Measurements from ENCODE around the gene TMSB10.
"Not testable (repeated sequence)": the region's sequence is repeated elsewhere in the genome, so short reads cannot be mapped to it uniquely, and the experiment has no call there.

The TMSB10 gene

DNA sequence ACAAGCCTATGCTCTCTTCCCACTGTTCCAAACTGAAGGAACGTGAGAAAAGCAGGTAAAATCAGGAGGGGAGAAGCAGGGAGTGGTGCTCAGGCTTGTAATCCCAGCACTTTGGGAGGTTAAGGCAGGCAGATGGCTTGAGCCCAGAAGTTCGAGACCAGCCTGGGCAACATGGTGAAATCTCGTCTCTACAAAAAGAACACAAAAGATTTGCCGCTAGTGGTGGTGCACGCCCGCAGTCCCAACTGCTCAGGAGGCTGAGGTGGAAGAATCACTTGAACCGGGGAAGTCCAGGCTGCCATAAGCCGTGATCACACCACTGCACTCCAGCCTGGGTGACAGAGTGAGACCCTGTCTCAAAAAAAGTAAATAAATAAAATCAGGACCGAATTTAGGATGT, 1.3 kb upstream of the TMSB10 start:
- no peak for DNase-seq (ENCODE audit: low read depth, low spot score)

DNA sequence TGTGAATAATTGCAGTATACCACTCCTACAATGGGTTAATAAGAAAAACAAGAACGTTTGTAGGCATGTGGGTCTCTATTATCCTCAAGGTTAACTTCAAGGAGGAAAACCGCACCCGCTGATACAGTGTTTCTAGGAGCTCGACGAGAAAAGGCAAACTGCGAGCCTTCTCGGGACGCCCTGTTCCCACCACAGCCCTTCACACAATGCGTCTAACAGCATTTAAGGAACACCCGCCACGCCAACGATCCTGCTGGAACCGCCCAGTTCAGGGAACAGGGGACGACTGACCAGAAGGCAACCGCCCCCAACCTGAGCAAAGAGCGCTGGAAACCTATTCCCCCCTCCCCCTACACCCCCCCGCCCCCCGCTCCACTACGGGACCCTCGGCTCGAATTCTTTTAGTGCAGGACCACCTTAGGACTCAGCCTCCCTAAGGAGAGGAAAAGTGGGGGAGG, 710 bp upstream of the TMSB10 start:
- DNase-seq (ENCODE audit: low read depth, low spot score) = no peak

DNA sequence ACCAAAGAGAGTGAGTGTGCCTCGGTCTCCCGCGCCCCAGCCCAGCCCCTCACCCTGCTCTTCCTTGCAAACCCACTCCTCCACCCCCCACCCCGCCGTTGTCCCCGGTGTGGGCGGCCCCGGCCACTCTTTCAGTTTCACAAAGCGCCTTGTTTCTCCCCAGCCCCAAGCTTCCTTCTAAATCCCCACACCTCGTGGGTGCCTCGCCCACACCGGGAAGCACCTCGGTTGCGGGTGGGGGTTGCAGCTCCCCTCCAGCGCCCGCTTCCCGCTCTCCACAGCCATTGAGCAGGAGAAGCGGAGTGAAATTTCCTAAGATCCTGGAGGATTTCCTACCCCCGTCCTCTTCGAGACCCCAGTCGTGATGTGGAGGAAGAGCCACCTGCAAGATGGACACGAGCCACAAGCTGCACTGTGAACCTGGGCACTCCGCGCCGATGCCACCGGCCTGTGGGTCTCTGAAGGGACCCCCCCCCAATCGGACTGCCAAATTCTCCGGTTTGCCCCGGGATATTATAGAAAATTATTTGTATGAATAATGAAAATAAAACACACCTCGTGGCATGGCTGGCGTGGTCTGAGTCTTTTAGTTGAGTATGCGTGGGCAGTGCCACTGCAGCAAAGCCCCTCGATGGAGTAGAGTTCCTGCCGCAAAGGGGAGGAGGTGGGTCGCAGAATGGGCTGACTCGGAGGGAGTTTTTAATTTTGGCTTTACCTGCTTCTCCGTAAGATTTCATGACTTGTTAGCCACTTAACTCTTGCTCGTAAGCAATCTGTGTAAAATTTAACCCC, 848 bp downstream of the TMSB10 start:
- DNase-seq (ENCODE audit: low read depth, low spot score) = no peak

DNA sequence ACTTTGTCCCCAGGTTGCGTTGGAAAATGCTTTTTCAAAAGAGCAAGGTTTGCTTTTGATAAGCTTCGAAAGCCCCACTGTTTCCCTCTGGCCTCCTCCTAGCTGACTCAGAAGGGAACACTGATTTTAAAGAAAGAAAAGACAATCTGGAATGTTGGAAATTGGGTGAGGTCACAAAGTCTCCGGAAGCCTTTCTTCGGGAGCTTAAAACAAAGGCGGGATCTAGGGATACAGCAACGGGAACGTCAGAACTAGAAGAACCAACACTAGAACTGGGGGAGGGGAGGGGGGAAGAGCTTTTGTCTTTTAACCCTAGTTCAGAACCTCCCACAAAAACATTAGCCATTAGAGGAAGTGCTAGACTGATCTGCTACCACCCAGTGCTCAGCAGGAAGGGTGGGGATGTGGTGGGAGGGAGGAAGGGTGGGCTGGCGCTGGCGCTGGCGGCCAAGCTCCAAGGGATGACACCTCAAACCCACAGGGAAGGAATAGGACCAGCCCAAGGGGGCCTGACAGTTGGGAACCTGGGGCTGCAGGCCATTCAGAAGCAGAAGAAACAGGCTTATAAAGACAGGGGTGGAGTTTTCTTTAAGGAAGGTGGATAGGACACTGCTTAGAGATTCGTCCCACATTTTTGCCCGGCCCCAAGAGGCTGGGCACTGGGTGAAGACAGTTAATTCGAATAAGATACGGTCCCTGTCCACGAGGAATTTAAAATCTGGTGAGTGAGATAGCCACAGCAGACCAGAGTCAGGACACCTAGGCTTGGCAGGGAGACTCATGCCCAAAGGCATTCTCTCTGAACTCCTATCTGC, 1.7 kb downstream of the TMSB10 start:
- peak; percentile 47 for DNase-seq (ENCODE audit: low read depth, low spot score)

DNA sequence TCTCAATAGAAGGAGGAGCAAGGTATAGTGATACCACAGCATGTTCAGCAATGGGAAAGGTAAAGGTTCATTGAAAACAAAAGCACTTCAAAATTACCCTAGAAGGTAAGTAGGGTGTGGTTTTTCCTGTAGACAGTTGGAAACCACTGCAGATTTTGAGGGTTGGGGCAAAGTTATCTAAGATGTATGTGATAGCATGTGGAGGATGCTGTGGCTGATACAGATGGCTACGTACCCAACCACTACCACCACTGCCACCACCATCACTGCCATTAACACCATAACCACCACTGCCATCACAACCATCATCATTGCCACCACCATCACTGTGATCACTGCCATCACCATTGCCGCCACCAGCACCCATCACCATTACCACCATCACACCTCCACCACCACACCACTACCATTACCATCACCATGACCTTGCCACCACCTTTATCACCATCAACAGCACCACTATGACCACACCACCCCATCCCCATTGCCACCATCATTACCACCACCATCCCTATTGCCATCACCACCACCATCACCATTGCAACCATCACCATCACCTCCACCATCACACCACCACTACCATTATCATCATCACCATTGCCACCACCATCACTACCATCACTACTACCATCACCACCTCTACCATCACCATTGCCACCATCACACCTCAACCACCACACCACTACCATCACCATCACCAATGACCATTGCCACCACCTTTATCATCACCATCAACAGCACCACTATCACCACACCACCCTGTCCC, 3.7 kb downstream of the TMSB10 start:
- no peak for DNase-seq (ENCODE audit: low read depth, low spot score)

DNA sequence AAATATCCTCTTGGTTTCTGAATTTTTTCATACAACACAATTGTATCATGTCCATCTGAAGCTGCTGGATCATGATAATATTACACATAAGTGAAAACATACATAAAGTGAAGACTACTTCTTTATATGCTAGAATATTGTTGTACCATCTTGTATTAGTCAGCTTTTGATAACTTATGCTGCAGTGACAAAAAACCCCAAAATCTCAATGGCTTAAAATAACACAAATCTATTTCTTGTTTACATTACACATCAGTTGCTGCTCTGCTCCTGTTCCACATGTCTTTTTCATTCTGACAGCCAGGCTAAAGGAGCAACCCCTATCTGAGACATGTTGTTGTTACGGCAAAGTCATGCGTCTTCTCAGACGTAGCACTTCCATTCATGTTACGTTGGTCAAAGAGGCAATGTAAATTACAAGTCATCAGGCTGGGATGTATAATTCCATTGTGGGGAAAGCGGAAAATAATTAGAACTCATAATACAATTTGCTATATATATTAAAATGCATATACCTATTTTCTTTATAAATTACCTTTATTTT, 5.8 kb downstream of the TMSB10 start:
- DNase-seq (ENCODE audit: low read depth, low spot score) = no peak

DNA sequence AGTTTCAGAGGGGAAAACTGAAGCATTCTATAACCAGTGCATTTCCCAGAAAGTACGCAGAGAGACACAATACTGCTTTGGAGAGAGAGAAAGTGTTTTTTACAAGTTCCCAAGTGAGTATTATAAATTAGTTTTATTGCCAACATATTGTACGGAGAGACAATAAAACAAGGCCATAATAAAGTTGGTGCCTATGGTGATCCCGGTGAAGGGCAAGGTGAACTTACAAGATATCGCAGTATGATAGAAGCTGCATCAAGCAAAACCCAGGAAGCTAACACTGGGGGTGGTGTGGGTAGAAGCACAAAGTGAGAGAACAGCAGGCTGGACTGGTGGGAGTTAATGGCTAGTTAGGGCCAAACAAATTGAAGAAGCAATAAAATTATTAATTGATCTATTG, 7.5 kb downstream of the TMSB10 start:
- DNase-seq (ENCODE audit: low read depth, low spot score) = no peak

DNA sequence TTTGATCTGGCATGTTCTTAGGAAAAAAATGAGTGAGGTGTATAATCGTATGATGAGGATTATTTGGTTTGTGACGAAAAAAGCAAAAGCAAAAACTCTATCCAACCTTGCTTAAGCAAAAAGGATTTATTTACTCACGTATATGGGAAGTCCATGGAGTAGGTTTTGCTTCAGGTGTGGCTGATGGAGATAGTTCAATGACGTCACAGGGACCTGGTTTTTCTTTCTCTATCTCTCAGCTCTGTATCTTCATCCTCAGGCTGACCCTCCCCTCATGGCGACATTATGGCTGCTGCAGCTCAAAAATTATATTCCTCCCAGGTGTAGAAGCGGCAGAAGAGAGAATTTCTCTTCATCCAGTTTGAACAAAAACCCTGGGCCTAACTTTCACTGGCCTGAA, 8.9 kb downstream of the TMSB10 start:
- no peak for DNase-seq (ENCODE audit: low read depth, low spot score)

DNA sequence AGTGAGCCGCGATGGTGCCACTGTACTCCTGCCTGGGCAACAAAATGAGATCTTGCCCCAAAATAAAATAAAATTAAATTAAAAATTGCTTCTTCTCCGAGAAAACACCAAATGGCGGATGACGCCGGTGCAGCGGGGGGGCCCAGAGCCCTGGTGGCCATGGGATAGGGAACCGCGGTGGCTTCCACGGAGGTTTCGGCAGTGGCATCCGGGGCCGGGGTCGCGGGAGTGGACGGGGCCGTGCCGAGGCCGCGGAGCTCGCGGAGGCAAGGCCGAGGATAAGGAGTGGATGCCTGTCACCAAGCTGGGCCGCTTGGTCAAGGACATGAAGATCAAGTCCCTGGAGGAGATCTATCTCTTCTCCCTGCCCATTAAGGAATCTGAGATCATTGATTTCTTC, 10.2 kb downstream of the TMSB10 start:
- DNase-seq (ENCODE audit: low read depth, low spot score) = not testable (repeated sequence)

DNA sequence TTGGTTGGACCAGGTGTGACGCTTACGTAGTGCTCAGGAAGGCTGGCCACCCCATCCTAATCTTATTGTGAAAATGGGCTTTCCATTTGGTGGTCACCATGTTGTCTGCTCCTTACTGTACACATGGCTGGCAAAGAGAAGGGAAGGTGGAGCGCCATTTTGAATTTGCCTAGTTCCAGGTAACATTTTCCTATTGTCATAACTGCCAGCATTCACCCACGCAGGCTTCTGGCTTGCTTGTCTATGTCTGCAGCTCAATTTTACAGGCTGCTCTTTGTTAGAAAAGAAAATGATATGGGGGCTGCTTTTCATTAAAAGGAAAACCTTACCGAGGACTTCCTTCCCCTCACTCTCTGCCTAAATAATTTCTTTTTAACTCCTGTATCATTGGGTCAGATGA, 12.4 kb downstream of the TMSB10 start:
- not testable (repeated sequence) for DNase-seq (ENCODE audit: low read depth, low spot score)

DNA sequence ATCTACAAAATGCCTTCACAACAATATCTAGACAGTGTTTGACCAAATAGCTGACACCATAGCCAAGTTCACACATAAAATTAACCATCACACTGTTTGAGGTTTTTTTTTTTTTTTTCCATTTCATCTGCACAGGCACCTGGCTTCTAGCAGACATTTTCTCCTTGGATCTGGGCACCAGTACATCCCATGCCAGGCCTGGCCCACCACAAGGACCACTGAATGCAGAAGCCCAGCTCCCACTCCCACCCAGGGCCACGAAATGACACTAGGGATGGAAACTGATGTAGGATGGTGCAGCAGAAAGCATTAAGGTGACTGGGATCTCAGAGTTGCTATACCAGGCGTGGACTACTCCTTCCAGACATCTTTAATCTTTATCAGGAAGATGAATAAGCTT, 13.0 kb downstream of the TMSB10 start:
- DNase-seq (ENCODE audit: low read depth, low spot score) = no peak

DNA sequence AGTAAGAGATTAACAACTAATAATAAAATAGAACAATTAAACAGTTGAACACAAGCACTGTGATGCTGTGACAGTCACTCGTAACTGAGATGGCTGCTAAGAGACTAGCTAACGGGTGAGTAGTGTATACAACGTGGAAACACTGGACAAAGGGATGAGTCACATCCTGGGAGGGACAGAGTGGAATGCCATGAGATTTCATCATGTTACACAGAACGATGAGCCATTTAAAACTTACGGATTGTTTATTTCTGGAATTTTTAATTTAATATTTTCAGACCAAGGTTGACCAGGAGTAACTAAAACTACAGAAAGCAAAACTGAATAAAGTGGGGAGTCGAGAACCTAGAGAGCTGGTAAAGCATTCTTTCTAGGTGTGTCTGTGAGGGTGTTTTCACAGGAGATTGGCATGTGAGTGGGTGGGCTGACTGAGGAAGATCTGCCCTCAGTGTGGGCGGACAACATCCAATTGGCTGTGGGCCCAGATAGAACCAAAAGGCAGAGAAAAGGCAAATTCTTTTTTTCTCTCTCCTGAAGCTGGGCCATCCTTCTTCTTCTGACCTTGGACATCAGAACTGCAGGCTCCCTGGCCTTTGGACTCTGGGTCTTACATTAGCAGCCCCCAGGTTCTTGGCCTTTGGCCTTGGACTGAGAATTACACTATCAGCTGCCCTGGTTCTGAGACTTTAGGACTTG, 14.6 kb downstream of the TMSB10 start:
- DNase-seq (ENCODE audit: low read depth, low spot score) = no peak

DNA sequence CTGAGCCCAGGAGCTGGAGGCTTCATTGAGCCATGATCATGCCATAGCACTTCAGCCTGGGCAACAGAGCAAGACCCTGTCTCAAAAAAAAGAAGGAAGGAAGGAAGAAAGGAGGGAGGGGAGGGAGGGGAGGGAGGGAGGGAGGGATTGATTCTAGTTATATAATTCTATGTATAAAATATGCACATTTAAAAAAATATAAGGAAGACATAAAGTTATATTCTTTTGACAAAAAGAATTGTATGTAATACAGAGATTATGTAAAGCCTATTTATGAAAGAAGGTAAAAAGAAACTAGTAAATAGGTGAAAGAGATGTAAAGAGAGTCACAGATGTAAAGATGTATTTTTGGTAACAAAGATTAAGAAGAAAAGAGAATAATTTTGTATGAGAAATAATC, 17.6 kb downstream of the TMSB10 start:
- no peak for DNase-seq (ENCODE audit: low read depth, low spot score)

DNA sequence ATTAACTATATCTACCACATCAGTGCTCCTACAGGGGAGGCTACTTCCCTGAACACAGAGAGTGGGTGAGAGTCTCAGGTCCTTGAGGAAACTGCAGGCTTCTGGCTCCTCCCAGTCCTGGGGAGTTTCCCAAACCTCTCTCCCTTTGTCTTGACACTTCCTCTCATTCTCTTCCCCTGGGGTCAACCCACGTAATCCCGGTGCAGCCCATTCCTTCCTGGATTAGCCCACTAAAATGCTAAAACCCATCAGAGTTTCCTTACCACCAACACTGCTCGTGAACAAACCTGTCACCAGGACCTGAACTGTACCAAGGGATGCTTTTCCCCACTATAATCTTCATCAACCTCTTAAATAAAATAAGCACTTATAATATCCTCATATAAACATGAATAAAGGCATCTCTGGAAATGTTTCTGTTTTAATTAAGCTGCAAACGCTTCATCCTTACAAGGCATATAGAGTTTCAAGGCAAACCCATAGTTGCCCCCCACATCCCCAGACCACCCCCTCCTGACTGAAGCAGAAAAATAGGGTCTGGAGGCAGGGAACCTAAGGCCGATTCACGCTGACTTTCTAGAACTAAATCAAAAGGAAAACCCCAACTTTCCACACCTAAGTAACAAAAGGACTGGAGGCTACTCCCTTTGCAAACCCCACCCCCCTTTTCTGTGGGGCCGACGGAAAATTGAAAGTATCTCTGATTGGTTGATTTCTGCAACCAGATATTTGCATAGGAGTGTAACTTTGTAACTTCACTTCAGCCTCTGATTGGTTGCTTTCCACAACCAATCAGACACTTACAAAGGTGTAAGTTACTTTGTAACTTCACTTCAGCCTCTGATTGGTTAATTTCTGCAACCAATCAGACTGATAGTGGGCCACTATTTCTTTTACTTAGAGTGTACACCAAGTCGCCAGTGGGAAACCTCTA, 19.0 kb downstream of the TMSB10 start:
- peak; percentile 52 for DNase-seq (ENCODE audit: low read depth, low spot score)

DNA sequence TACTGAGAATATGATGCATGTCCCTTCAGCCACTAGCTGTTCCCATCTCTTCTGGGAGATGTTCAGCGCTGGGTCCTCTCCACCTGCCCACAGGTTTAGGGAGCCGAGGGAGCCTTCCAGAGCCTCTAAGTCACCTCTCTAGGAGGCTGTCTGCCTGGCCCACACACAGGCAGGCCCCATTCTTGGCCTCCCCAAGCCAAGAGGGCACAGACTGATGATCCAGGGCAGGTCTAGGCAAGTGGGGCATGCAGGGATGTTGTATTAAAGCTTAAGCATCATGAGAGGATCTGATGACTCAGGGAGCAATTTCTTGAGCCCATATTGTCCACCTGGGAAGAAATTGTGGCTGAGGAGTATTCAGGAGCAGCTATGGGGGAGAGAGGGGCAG, 19.9 kb downstream of the TMSB10 start:
- no peak for DNase-seq (ENCODE audit: low read depth, low spot score)

DNA sequence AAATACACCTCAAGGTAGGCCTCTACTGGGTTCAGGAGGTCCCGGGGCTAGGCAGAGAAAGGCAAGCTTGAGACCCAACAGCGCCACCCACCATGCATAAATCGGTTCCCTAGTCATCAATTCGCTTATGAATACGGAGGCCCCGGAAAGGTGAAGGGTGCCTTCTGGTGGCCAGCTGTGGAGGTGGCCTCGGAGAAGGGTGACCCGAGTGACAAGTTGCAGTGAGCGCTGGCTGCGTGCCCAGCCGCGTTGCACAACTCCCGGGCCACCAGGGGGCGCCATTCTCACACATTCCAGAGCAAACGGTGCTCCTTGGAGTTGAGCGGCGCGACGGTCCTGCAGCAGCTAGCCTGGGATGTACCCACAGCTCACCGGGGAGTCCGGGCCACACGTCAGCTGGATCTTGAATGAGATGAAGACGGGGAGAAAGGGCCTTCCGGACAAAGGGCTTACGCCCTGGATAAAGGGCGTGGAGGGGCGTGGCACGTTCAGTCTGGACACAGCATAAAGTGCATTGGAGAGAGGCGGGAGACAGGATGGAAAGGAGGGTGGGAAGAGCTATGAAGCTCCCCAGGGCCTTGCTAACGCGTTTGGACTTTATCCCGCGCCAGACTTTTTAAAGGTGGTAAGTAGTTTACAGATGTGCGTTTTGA, 20.4 kb downstream of the TMSB10 start:
- DNase-seq (ENCODE audit: low read depth, low spot score) = peak; percentile 85

DNA sequence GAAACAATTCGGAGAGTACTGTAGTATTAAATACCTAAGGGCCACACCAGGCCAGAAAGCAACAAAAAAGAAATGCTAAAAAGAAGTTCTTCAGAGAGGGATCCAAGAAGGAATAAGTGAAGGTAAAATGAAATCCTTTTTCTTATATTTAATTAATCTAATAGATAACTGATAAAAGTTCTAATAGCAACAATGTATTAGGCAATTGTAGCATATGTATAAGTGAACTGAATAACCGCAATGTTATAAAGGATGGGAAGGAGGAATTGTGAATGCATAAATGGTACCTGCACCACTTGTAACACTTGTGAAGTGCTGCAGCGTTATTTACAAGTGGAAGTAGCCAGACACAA, 21.8 kb downstream of the TMSB10 start:
- DNase-seq (ENCODE audit: low read depth, low spot score) = no peak

DNA sequence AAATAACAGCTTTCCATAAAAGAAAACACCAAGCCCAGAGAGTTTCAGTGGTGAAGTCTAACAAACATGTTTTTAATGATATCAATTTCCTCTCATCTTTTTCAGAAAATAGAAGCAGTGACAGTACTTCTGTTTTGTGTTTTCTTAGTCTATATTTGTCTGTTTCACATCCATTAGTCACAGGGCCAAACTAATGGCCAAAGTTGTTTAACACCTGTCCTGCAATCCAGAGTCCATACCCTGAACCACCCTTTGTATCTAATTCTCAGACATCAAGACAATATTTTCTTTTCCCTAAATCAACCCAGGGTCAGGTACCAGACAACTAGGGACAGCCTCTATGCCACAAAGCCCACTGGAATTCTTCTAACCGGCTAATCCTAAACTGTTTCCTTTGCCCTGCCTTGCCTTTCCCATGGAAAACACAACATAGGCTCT, 25.9 kb downstream of the TMSB10 start:
- no peak for DNase-seq (ENCODE audit: low read depth, low spot score)

DNA sequence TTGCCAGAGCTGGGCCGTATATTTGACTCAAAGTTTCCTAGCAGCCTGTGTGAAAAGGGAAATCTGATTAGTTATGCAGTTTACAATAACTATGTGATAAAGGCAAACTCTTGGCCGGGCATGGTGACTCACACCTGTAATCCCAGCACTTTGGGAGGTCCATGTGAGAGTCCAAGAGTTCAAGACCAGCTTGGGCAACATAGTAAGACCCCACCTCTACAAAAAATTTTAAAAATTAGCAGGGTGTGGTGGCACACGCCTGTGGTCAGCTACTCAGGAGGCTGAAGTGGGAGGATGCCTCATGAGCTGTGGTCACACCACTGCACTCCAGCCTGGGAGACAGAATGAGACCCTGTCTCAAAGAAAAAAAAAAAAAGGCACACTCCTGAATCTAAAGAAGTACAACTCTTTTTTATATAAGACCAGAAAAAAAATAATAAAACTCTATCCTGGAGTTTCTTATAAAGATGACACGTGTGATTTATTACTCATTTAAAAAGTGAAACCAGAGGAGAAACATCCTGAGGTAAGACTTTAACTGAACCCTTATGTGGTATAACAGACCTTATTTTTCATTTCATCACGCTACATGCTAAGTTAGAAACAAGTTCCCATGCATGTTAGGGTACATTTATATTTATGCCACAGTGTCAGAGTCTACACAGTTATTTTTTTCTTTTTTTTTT, 32.9 kb downstream of the TMSB10 start:
- no peak for DNase-seq (ENCODE audit: low read depth, low spot score)

Data from iPS DF 19.7 (cell line).